BJ (cell line): ENCODE results near the gene SLC25A40. TPM values are rescaled to one million over a fixed set of nuclear protein-coding genes. Genes with fewer than 3 reads are reported as not detected.
"Not testable (repeated sequence)": the region's sequence is repeated elsewhere in the genome, so short reads cannot be mapped to it uniquely, and the experiment has no call there.

ENCODE experiments used
- CTCF ChIA-PET: fragments of 350-600 bp; formaldehyde crosslinking; extraction: SDS; loops from one replicate; lab custom pipeline; 2021; ENCODE audit warnings: antibody characterized with exemption, inconsistent platforms; lab: Yijun Ruan, JAX
- POLR2A ChIA-PET: fragments of 300-600 bp; sonication (Branson Sonifier 250); formaldehyde crosslinking; extraction: SDS; loops from one replicate; lab custom pipeline; 2021; ENCODE audit warnings: antibody characterized with exemption; lab: Charles Lee
- DNase-seq: peaks from one replicate; pipeline ENCODE4 v3.0.0-alpha.2; 2011; ENCODE audit warnings: low read depth
- H3K27me3 ChIP-seq: 2 replicates; pipeline ENCODE4 v1.6.0; 2011; ENCODE audit warnings: low read length; ENCODE audit not compliant: control insufficient read depth, insufficient read depth
- H3K36me3 ChIP-seq: 2 replicates; pipeline ENCODE4 v1.5.1; 2011; ENCODE audit warnings: low read length; ENCODE audit not compliant: control insufficient read depth, insufficient read depth
- H3K4me3 ChIP-seq: 2 replicates; pipeline ENCODE4 v1.5.1; 2011; ENCODE audit warnings: low read depth, mild to moderate bottlenecking, control low read depth, low read length
- CTCF ChIP-seq: IDR thresholded peaks from 2 replicates; pipeline ENCODE4 v1.5.1; 2011; ENCODE audit warnings: low read depth, mild to moderate bottlenecking, control low read depth, inconsistent platforms, low read length, moderate library complexity; ENCODE audit not compliant: insufficient read depth
- polyA plus RNA-seq: library from polyadenylated mRNA; depleted of rRNA; stranded (reverse); fragments of >200 nt; gene quantifications from 2 replicates; pipeline ENCODE4 v1.2.3, GENCODE V29; 2011

The SLC25A40 gene
- polyA plus RNA-seq, 1 experiment, result 5.5 TPM

- no peak for DNase-seq
- no peaks in the 10 kb centered on the region for H3K27me3 ChIP-seq
- peak overlapping the region; percentile 82 for H3K4me3 ChIP-seq
- ChIA-PET POLR2A (interaction anchor here (0.6 kb wide), 1 partner anchor 550 kb away, joined by 3 read pairs; no protein-coding TSS in a partner anchor), CTCF (no interaction called here)
- no peak for TF ChIP-seq CTCF
- H3K36me3 ChIP-seq, result no peaks in the 10 kb centered on the region; the same call in 1 of the 2 replicates
Measured at GRCh38 chr7:87875151-87876039, 765 bp downstream of the SLC25A40 start.

GRCh38 chr7:87874066-87874465, 2.1 kb downstream of the SLC25A40 start:
- ChIA-PET CTCF (no interaction called here), POLR2A (no interaction called here)
- no peak for TF ChIP-seq CTCF
- DNase-seq, result no peak
- Histone ChIP-seq H3K27me3 (no peaks in the 10 kb centered on the region), H3K36me3 (no peaks in the 10 kb centered on the region; the same call in 1 of the 2 replicates), H3K4me3 (no peak overlapping the region)

GRCh38 chr7:87873328-87873727, 2.8 kb downstream of the SLC25A40 start:
- POLR2A ChIA-PET, H3K27me3 ChIP-seq, H3K36me3 ChIP-seq: not testable (repeated sequence)

GRCh38 chr7:87872346-87872745, 3.8 kb downstream of the SLC25A40 start:
- H3K36me3 ChIP-seq, result no peaks in the 10 kb centered on the region; the same call in 1 of the 2 replicates
- ChIA-PET POLR2A (no interaction called here), CTCF (interaction anchor here (0.6 to 1.5 kb wide), 4 partner anchors 9 to 297 kb away, joined by 3 to 4 read pairs (median 3); no protein-coding TSS in a partner anchor)
- no peak for TF ChIP-seq CTCF
- no peaks in the 10 kb centered on the region for H3K27me3 ChIP-seq
- no peak for DNase-seq
- H3K4me3 ChIP-seq, result no peak overlapping the region

More at GRCh38 chr7:87873328-87873727, 2.8 kb downstream of the SLC25A40 start:
- not testable (repeated sequence) for DNase-seq, H3K4me3 ChIP-seq
- CTCF ChIA-PET, result interaction anchor here (1.5 kb wide), 1 partner anchor 14 kb away, joined by 4 read pairs; no protein-coding TSS in a partner anchor

GRCh38 chr7:87870471-87870870, 5.7 kb downstream of the SLC25A40 start:
- ChIA-PET CTCF (interaction anchor here (0.8 to 0.9 kb wide), 2 partner anchors 17 to 32 kb away, joined by 3 to 4 read pairs; no protein-coding TSS in a partner anchor), POLR2A (no interaction called here)
- H3K36me3 ChIP-seq, result no peaks in the 10 kb centered on the region; the same call in 1 of the 2 replicates
- H3K27me3 ChIP-seq, result no peaks in the 10 kb centered on the region
- DNase-seq, result no peak
- no peak overlapping the region for H3K4me3 ChIP-seq
- no peak for TF ChIP-seq CTCF

GRCh38 chr7:87866533-87866932, 9.6 kb downstream of the SLC25A40 start:
- CTCF ChIA-PET, result interaction anchor here (1.3 kb wide), 1 partner anchor 33 kb away, joined by 3 read pairs; no protein-coding TSS in a partner anchor
- H3K4me3 ChIP-seq, H3K27me3 ChIP-seq, POLR2A ChIA-PET, DNase-seq, H3K36me3 ChIP-seq: not testable (repeated sequence)
